HepG2 (cell line): ENCODE measurements around the gene CASP7. TPM values are rescaled to one million over a fixed set of nuclear protein-coding genes. Genes with fewer than 3 reads are reported as not detected.
"Not testable (repeated sequence)": the region's sequence is repeated elsewhere in the genome, so short reads cannot be mapped to it uniquely, and the experiment has no call there.

Experiments used
- ATAC-seq: fragments of 200-7000 bp; cut with Tn5 transposase; 3 replicates; pipeline ENCODE4 v1.9.1; 2020; ENCODE audit warnings: mild to moderate bottlenecking, moderate library complexity
- BruUV-seq: library from RNA; stranded (reverse); fragments of 400-500 nt; replicated peaks from 2 replicates; lab custom pipeline; 2021; lab: Mats Ljungman, UMichigan
- CTCF ChIA-PET: fragments of 300-600 bp; formaldehyde crosslinking; extraction: SDS; loops from one replicate; lab custom pipeline; 2021; ENCODE audit warnings: low total read pairs, inconsistent platforms, low intra/inter-chr PET ratio; lab: Yijun Ruan, JAX
- POLR2A ChIA-PET: fragments of 350-600 bp; sonication (Branson Sonifier 250); formaldehyde crosslinking; loops from one replicate; lab custom pipeline; 2020; ENCODE audit warnings: antibody characterized with exemption, inconsistent platforms; lab: Yijun Ruan, JAX
- DNase-seq: peaks from one replicate; pipeline ENCODE4 v3.0.0-alpha.2; 2015; ENCODE audit warnings: low spot score
- FAIRE-seq: peaks from 3 replicates; lab custom pipeline; 2011; peaks lifted over from hg19 to GRCh38; lab: Jason Lieb, UNC
- H2AFZ ChIP-seq: one replicate; pipeline ENCODE4 v1.6.1; 2011; ENCODE audit warnings: low read length, inconsistent platforms
- H3K27ac ChIP-seq: fragments of 300-600 bp; 3 replicates; pipeline ENCODE4 v1.8.0; 2011; ENCODE audit warnings: mixed run types, mild to moderate bottlenecking, mixed read lengths, low read length, inconsistent platforms; ENCODE audit not compliant: insufficient read depth; ENCODE audit errors: extremely low read length
- H3K27me3 ChIP-seq, 2 experiments: fragments of 200-600 bp in 1 of 2; 2 replicates in 1 of 2; 3 replicates in 1 of 2; pipeline versions ENCODE4 v1.6.0 to v1.8.0; 2011; ENCODE audit warnings: low read length in 2 of 2, mild to moderate bottlenecking in 2 of 2, moderate library complexity in 2 of 2, inconsistent platforms in 1 of 2; ENCODE audit not compliant: insufficient read depth in 2 of 2, control insufficient read depth in 1 of 2
- H3K36me3 ChIP-seq, 2 experiments: fragments of 200-600 bp in 1 of 2; replicated peaks in 1 of 2; 2 replicates in 1 of 2; 3 replicates in 1 of 2; pipeline versions ENCODE4 v1.5.1 to v1.8.0; 2011; ENCODE audit warnings: low read length in 2 of 2, inconsistent platforms in 1 of 2; ENCODE audit not compliant: insufficient read depth in 2 of 2, control insufficient read depth in 1 of 2
- H3K4me1 ChIP-seq: 2 replicates; pipeline ENCODE4 v1.5.1; 2012; ENCODE audit warnings: low read length, inconsistent platforms; ENCODE audit not compliant: insufficient read depth
- H3K4me2 ChIP-seq: 2 replicates; pipeline ENCODE4 v1.6.0; 2011; ENCODE audit warnings: low read depth, low read length, inconsistent platforms
- H3K4me3 ChIP-seq, 3 experiments: fragments of 200-600 bp in 1 of 3; sonication (generic), shearing (Covaris generic) in 1 of 3; replicated peaks in 1 of 3; 2 replicates each; pipeline ENCODE4 v1.5.1; 2011 to 2016; ENCODE audit warnings: low read length in 3 of 3, inconsistent platforms in 2 of 3, low read depth in 2 of 3, mild to moderate bottlenecking in 2 of 3, control low read depth in 1 of 3, mixed read lengths in 1 of 3; ENCODE audit not compliant: insufficient read depth in 1 of 3
- H3K79me2 ChIP-seq: one replicate; pipeline ENCODE4 v1.6.1; 2011; ENCODE audit warnings: low read length, inconsistent platforms; ENCODE audit not compliant: insufficient read depth
- H3K9ac ChIP-seq: 2 replicates; pipeline ENCODE4 v1.6.0; 2011; ENCODE audit warnings: mild to moderate bottlenecking, low read depth, low read length, inconsistent platforms; ENCODE audit not compliant: insufficient read depth
- H3K9me3 ChIP-seq: 2 replicates; pipeline ENCODE4 v1.5.1; 2012; ENCODE audit warnings: mild to moderate bottlenecking, low read length
- H4K20me1 ChIP-seq: 2 replicates; pipeline ENCODE4 v1.6.0; 2011; ENCODE audit warnings: inconsistent platforms, mild to moderate bottlenecking, low read length, moderate library complexity; ENCODE audit not compliant: insufficient read depth
- ATF7-NPFF ChIP-seq: sonication (generic); formaldehyde crosslinking; IDR thresholded peaks from 2 replicates; pipeline ENCODE4 v1.8.1; 2023; ENCODE audit warnings: mild to moderate bottlenecking, low read depth, missing genetic modification reagents, moderate library complexity
- CEBPB ChIP-seq: IDR thresholded peaks from 2 replicates; pipeline ENCODE4 v1.6.1; 2011; ENCODE audit warnings: low read depth, low read length, improper control_type of control experiment, borderline replicate concordance
- GABPB1 ChIP-seq: IDR thresholded peaks from 2 replicates; pipeline ENCODE4 v1.6.1; 2016; ENCODE audit warnings: mild to moderate bottlenecking, missing genetic modification reagents, moderate library complexity, missing compliant biosample characterization
- JUNB ChIP-seq: sonication (generic); formaldehyde crosslinking; IDR thresholded peaks from 2 replicates; pipeline ENCODE4 v1.8.0; 2022; ENCODE audit warnings: missing genetic modification reagents, mild to moderate bottlenecking, borderline replicate concordance
- KDM3A ChIP-seq: IDR thresholded peaks from 2 replicates; pipeline ENCODE4 v1.6.1; 2018; ENCODE audit warnings: low read depth, missing compliant biosample characterization
- KMT2B ChIP-seq: IDR thresholded peaks from 2 replicates; pipeline ENCODE4 v1.6.1; 2016; ENCODE audit warnings: missing genetic modification reagents, missing compliant biosample characterization
- NR2F6 ChIP-seq, 2 experiments: IDR thresholded peaks; 2 replicates each; pipeline ENCODE4 v1.6.1; 2016; ENCODE audit warnings: antibody characterized with exemption in 1 of 2, mild to moderate bottlenecking in 1 of 2
- NR3C1 ChIP-seq: sonication (generic); formaldehyde crosslinking; IDR thresholded peaks from 2 replicates; pipeline ENCODE4 v1.4.0; 2020; ENCODE audit warnings: missing genetic modification reagents
- RORA ChIP-seq: sonication (generic); formaldehyde crosslinking; IDR thresholded peaks from 2 replicates; pipeline ENCODE4 v1.5.0; 2020; ENCODE audit warnings: mild to moderate bottlenecking, missing genetic modification reagents, moderate library complexity
- SMAD3 ChIP-seq: sonication (generic); formaldehyde crosslinking; IDR thresholded peaks from 2 replicates; pipeline ENCODE4 v1.4.0; 2020; ENCODE audit warnings: missing genetic modification reagents
- TCF12 ChIP-seq, 2 experiments: fragments of 450-650 bp in 1 of 2; sonication (generic) in 1 of 2; formaldehyde crosslinking in 1 of 2; IDR thresholded peaks; 2 replicates each; pipeline versions ENCODE4 v1.6.1 to v1.8.0; 2017 to 2022; ENCODE audit warnings: antibody characterized with exemption in 1 of 2, mild to moderate bottlenecking in 1 of 2, missing genetic modification reagents in 1 of 2, moderate library complexity in 1 of 2
- ZNF30 ChIP-seq: sonication (generic); formaldehyde crosslinking; IDR thresholded peaks from 2 replicates; pipeline ENCODE4 v1.5.0; 2020; ENCODE audit warnings: mild to moderate bottlenecking, missing genetic modification reagents
- ZNF333 ChIP-seq: sonication (generic); formaldehyde crosslinking; IDR thresholded peaks from 2 replicates; pipeline ENCODE4 v1.4.0; 2020; ENCODE audit warnings: mild to moderate bottlenecking, missing genetic modification reagents, borderline replicate concordance
- ZNF382 ChIP-seq: sonication (generic); formaldehyde crosslinking; IDR thresholded peaks from 2 replicates; pipeline ENCODE4 v1.5.0; 2020; ENCODE audit warnings: missing genetic modification reagents, mild to moderate bottlenecking, borderline replicate concordance
- ZNF564 ChIP-seq: sonication (generic); formaldehyde crosslinking; IDR thresholded peaks from 2 replicates; pipeline ENCODE4 v1.8.1; 2023; ENCODE audit warnings: mild to moderate bottlenecking, missing genetic modification reagents
- ZNF567 ChIP-seq: sonication (generic); formaldehyde crosslinking; IDR thresholded peaks from 2 replicates; pipeline ENCODE4 v1.8.1; 2023; ENCODE audit warnings: mild to moderate bottlenecking, missing genetic modification reagents, borderline replicate concordance
- ZNF577 ChIP-seq: sonication (generic); formaldehyde crosslinking; IDR thresholded peaks from 2 replicates; pipeline ENCODE4 v1.4.0; 2020; ENCODE audit warnings: mild to moderate bottlenecking, low read depth, missing genetic modification reagents, borderline replicate concordance
- ZNF749 ChIP-seq: sonication (generic); formaldehyde crosslinking; IDR thresholded peaks from 2 replicates; pipeline ENCODE4 v1.8.0; 2022; ENCODE audit warnings: mild to moderate bottlenecking, missing genetic modification reagents, moderate library complexity, borderline replicate concordance
- ZNF841 ChIP-seq: sonication (generic); formaldehyde crosslinking; IDR thresholded peaks from 2 replicates; pipeline ENCODE4 v1.8.1; 2023; ENCODE audit warnings: missing genetic modification reagents, borderline replicate concordance
- WGBS: methylation state at CpG from one replicate; pipeline ENCODE4 v1.1.6; 2017; ENCODE audit warnings: low lambda C conversion rate; 5-methylcytosine and 5-hydroxymethylcytosine counted together
- in situ Hi-C: cut with HindIII; loops from 2 replicates; pipeline ENCODE4 v1.10.0; 2017; ENCODE audit warnings: low pct_unique_long_range_greater_than_20kb; ENCODE audit not compliant: extremely low pct_ligation_motif_present
- intact Hi-C: fragments of 100-400 bp; cut with micrococcal nuclease; formaldehyde crosslinking; loops from one replicate; pipeline ENCODE4 v1.10.0; 2022; ENCODE audit not compliant: unreplicated experiment
- polyA plus RNA-seq, 8 experiments: library from polyadenylated mRNA; depleted of rRNA in 3 of 8; stranded (reverse) in 7 of 8; unstranded in 1 of 8; fragments of >200 nt; fragmentation: Illumina TruSeq in 4 of 8; extraction: Trizol in 4 of 8; gene quantifications; 2 replicates each; pipeline versions ENCODE4 v1.2.1 to v1.2.3, GENCODE V29; 2011 to 2016; ENCODE audit warnings: low read depth in 4 of 8, missing spikeins in 1 of 8, mixed read lengths in 1 of 8; ENCODE audit not compliant: insufficient read depth in 1 of 8
- total RNA-seq, 5 experiments: library from RNA; depleted of rRNA; stranded (reverse); fragments of >200 nt; fragmentation: Illumina TruSeq; extraction: Trizol; gene quantifications; 2 replicates each; pipeline ENCODE4 v1.2.3, GENCODE V29; 2016; ENCODE audit warnings: low read depth in 1 of 5
- TF ChIP-seq, protein P1 (sequence below): sonication (generic); formaldehyde crosslinking; IDR thresholded peaks from 2 replicates; pipeline ENCODE4 v1.4.0; 2020; ENCODE audit warnings: missing genetic modification reagents

The CASP7 gene
- total and polyA plus RNA-seq, 2 of the 13 experiments (the other 11 are each of a cell fraction or from before 2014, with no cell fraction given), result 11.9 to 39.3 TPM

DNA sequence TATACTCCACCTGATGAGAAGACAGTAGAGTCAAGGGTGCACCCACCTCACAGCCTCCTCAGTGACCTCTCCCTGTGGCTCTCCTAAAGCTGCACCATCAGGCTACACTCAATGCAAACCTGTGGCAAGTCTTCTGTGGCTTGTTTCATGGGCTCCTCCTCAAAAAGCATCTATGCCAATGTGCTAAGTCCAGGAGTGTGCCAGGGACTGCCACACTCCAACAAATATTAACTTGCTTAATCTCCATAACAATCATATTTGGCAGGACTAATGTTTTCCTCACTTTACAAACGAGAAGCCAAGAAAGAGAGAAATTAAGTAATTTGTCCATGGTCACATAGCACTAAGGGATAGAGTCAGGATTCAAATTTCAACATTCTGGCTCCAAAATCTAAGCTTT is 27.8 kb upstream of the CASP7 start:
- no peak for TF ChIP-seq ZNF567
- TF ChIP-seq ZNF841, result no peak
- no peak for TF ChIP-seq ZNF333
- no peak for TF ChIP-seq GABPB1 (CRISPR knock-in tag)
- no peak for TF ChIP-seq ZNF30 (CRISPR knock-in tag)
- no peak for TF ChIP-seq KDM3A (CRISPR knock-in tag)
- no peak for TF ChIP-seq NR2F6 (IDR thresholded peaks at IDR 0.05)
- no peak for TF ChIP-seq NR2F6 (CRISPR knock-in tag; IDR thresholded peaks at IDR 0.05)
- TF ChIP-seq TCF12 (IDR thresholded peaks at IDR 0.05), result no peak
- no peak for TF ChIP-seq TCF12 (CRISPR knock-in tag; IDR thresholded peaks at IDR 0.05)
- TF ChIP-seq, protein P1, sequence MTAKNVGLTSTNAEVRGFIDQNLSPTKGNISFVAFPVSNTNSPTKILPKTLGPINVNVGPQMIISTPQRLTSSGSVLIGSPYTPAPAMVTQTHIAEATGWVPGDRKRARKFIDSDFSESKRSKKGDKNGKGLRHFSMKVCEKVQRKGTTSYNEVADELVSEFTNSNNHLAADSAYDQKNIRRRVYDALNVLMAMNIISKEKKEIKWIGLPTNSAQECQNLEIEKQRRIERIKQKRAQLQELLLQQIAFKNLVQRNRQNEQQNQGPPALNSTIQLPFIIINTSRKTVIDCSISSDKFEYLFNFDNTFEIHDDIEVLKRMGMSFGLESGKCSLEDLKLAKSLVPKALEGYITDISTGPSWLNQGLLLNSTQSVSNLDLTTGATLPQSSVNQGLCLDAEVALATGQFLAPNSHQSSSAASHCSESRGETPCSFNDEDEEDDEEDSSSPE (CRISPR knock-in tag), result no peak
- no peak for TF ChIP-seq ATF7-NPFF (CRISPR knock-in tag)
- TF ChIP-seq SMAD3 (CRISPR knock-in tag), result no peak
- no peak for TF ChIP-seq ZNF577 (CRISPR knock-in tag)
- no peak for TF ChIP-seq JUNB (CRISPR knock-in tag)
- no peak for TF ChIP-seq ZNF749
- no peak for TF ChIP-seq ZNF564 (CRISPR knock-in tag)
- TF ChIP-seq CEBPB, result no peak
- no peak for TF ChIP-seq ZNF382 (CRISPR knock-in tag)
- TF ChIP-seq RORA (CRISPR knock-in tag), result no peak
- no peak for TF ChIP-seq KMT2B (CRISPR knock-in tag)
- TF ChIP-seq NR3C1 (CRISPR knock-in tag), result no peak
- ChIA-PET CTCF (no interaction called here), POLR2A (no interaction called here)
- H3K4me1 ChIP-seq, result no peaks in the 10 kb centered on the region
- H3K36me3 ChIP-seq, result no peaks in the 10 kb centered on the region
- in situ Hi-C loops (no loop called here), intact Hi-C loops (no loop called here)
- no peak overlapping the region for H3K4me3 ChIP-seq
- no peaks in the 10 kb centered on the region for H3K79me2 ChIP-seq
- no peaks in the 10 kb centered on the region for H3K9me3 ChIP-seq
- WGBS, result 0% methylated on average over 1 of the region's 1 CpG
- no TSS peak for BruUV-seq
- no peak overlapping the region for H3K27ac ChIP-seq
- no peak for FAIRE-seq
- H4K20me1 ChIP-seq, result no peaks in the 10 kb centered on the region
- no peak for ATAC-seq
- no peak overlapping the region for H2AFZ ChIP-seq
- DNase-seq, result no peak
- no peak overlapping the region for H3K4me2 ChIP-seq
- H3K9ac ChIP-seq, result no peak overlapping the region
- no peaks in the 10 kb centered on the region; a peak in 1 of 5 replicates for H3K27me3 ChIP-seq

DNA sequence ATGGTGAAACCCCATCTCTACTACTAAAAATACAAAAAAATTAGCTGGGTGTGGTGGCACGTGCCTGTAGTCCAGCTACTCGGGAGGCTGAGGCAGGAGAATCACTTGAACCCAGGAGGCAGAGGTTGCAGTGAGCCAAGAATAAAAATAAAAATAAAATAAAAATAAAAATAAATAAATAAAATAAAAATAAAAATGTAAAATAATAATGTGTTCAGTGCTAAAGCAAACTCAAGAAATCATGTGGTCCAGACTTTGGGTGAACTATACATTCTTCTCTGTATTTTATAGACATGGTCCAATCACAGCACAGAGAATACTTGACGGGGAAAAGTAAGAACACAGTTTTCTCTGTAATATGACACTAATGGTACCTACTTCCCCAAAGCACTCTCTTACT is 27.3 kb upstream of the CASP7 start:
- H3K9me3 ChIP-seq, H3K4me2 ChIP-seq, H3K79me2 ChIP-seq, H3K9ac ChIP-seq, H3K27ac ChIP-seq, intact Hi-C loops, CTCF ChIA-PET, in situ Hi-C loops, DNase-seq, H3K4me3 ChIP-seq, BruUV-seq, POLR2A ChIA-PET, H3K4me1 ChIP-seq, H3K36me3 ChIP-seq, ATAC-seq, FAIRE-seq, H3K27me3 ChIP-seq, H4K20me1 ChIP-seq, H2AFZ ChIP-seq: not testable (repeated sequence)
- 33% methylated on average over 3 of the region's 3 CpGs for WGBS
